Neutrophil (primary cell): ENCODE data around the gene SLC28A1.

Source experiments
- H3K27ac ChIP-seq: fragments of 200-600 bp; sonication (generic); 2 replicates; pipeline ENCODE4 v1.5.1; 2016; ENCODE audit warnings: mild to moderate bottlenecking, moderate library complexity
- H3K27me3 ChIP-seq: fragments of 200-600 bp; sonication (generic); 2 replicates; pipeline ENCODE4 v1.6.0; 2016; ENCODE audit warnings: mild to moderate bottlenecking
- H3K36me3 ChIP-seq: fragments of 200-600 bp; sonication (generic); 2 replicates; pipeline ENCODE4 v1.5.1; 2017
- H3K4me1 ChIP-seq, 2 experiments: fragments of 200-600 bp in 1 of 2; sonication (generic) in 1 of 2; 1 replicate in 1 of 2; 2 replicates in 1 of 2; pipeline versions ENCODE4 v1.5.1 to v1.6.1; 2013 to 2016; ENCODE audit warnings: low read depth in 1 of 2, low read length in 1 of 2, mild to moderate bottlenecking in 1 of 2, moderate library complexity in 1 of 2; ENCODE audit not compliant: control insufficient read depth in 1 of 2, insufficient read depth in 1 of 2
- H3K4me3 ChIP-seq, 2 experiments: fragments of 200-600 bp in 1 of 2; sonication (generic) in 1 of 2; 1 replicate in 1 of 2; 2 replicates in 1 of 2; pipeline ENCODE4 v1.5.1; 2013 to 2016; ENCODE audit warnings: low read depth in 1 of 2, low read length in 1 of 2, mild to moderate bottlenecking in 1 of 2, moderate library complexity in 1 of 2
- H3K9me3 ChIP-seq: fragments of 200-600 bp; sonication (generic); 2 replicates; pipeline ENCODE4 v1.5.1; 2016
- CTCF ChIP-seq: fragments of 200-600 bp; sonication (generic); IDR thresholded peaks from 2 replicates; pipeline ENCODE4 v1.5.1; 2016; ENCODE audit warnings: antibody characterized with exemption

SLC28A1 gene

GRCh38 chr15:84929795-84930603 is 45.5 kb downstream of the SLC28A1 start:
- H3K4me1 ChIP-seq, result peaks cover 0 to 4% of the 10 kb centered on the region in 2 experiments
- H3K36me3 ChIP-seq, result no peaks in the 10 kb centered on the region
- H3K27ac ChIP-seq, result no peak overlapping the region
- TF ChIP-seq CTCF, result no peak
- H3K4me3 ChIP-seq, result no peak overlapping the region
- H3K27me3 ChIP-seq, result no peaks in the 10 kb centered on the region
- H3K9me3 ChIP-seq, result no peaks in the 10 kb centered on the region

GRCh38 chr15:84934942-84935729 is 50.7 kb downstream of the SLC28A1 start:
- no peaks in the 10 kb centered on the region for H3K9me3 ChIP-seq
- H3K4me3 ChIP-seq, result no peak overlapping the region
- H3K27me3 ChIP-seq, result peaks cover 7% of the 10 kb centered on the region
- H3K4me1 ChIP-seq, result peaks cover 12 to 13% of the 10 kb centered on the region in 2 experiments
- H3K36me3 ChIP-seq, result no peaks in the 10 kb centered on the region
- H3K27ac ChIP-seq, result no peak overlapping the region
- TF ChIP-seq CTCF, result no peak

- Histone ChIP-seq H3K4me1 (peaks cover 12 to 13% of the 10 kb centered on the region in 2 experiments), H3K27me3 (peaks cover 7% of the 10 kb centered on the region), H3K27ac (no peak overlapping the region), H3K9me3 (no peaks in the 10 kb centered on the region), H3K36me3 (no peaks in the 10 kb centered on the region), H3K4me3 (no peak overlapping the region)
- TF ChIP-seq CTCF, result no peak
These were observed 52.7 kb downstream of the SLC28A1 start for GRCh38 chr15:84937144-84937543.

- Histone ChIP-seq H3K27me3 (peaks cover 7% of the 10 kb centered on the region), H3K4me3 (no peak overlapping the region), H3K9me3 (no peaks in the 10 kb centered on the region), H3K27ac (no peak overlapping the region), H3K4me1 (peaks cover 12 to 13% of the 10 kb centered on the region in 2 experiments), H3K36me3 (no peaks in the 10 kb centered on the region)
- no peak for TF ChIP-seq CTCF
These were observed 54.3 kb downstream of the SLC28A1 start for GRCh38 chr15:84938726-84939125.

GRCh38 chr15:84940399-84940798 is 55.9 kb downstream of the SLC28A1 start:
- Histone ChIP-seq H3K36me3 (no peaks in the 10 kb centered on the region), H3K4me1 (peaks cover 12 to 13% of the 10 kb centered on the region in 2 experiments), H3K27me3 (peaks cover 7% of the 10 kb centered on the region), H3K4me3 (no peak overlapping the region), H3K9me3 (no peaks in the 10 kb centered on the region), H3K27ac (no peak overlapping the region)
- no peak for TF ChIP-seq CTCF
